ENCODE results near the gene MAGI1. TPM values are rescaled to one million over a fixed set of nuclear protein-coding genes. Genes with fewer than 3 reads are reported as not detected.

MAGI1 gene
- polyA plus RNA-seq, 2 donors, result 6.0 to 10.6 TPM

GRCh38 chr3:65807225-65807624 lies 231.5 kb downstream of the MAGI1 start:
- WGBS, 2 donors, result 72 to 83% methylated on average over 5 of the region's 5 CpGs
- H3K36me3 ChIP-seq (ENCODE audit: control insufficient read depth in 2 of 2, insufficient read depth in 2 of 2, low read length in 1 of 2), result no peaks in the 10 kb centered on the region
- no peak overlapping the region for H3K4me3 ChIP-seq (ENCODE audit: low read depth in 1 of 2, low read length in 2 of 2)
- H3K27ac ChIP-seq (ENCODE audit: low read depth in 2 of 2, low read length in 1 of 2), result no peak overlapping the region
- no peaks in the 10 kb centered on the region for H3K9me3 ChIP-seq (ENCODE audit: control insufficient read depth in 2 of 2, insufficient read depth in 1 of 2, low read depth in 1 of 2, low read length in 1 of 2)
- H3K27me3 ChIP-seq (ENCODE audit: control insufficient read depth in 1 of 2, insufficient read depth in 2 of 2, low read length in 2 of 2), result no peaks in the 10 kb centered on the region
- no peaks in the 10 kb centered on the region for H3K4me1 ChIP-seq (ENCODE audit: control insufficient read depth in 2 of 2, insufficient read depth in 2 of 2, low read length in 1 of 2)

GRCh38 chr3:65806600-65806999 lies 232.1 kb downstream of the MAGI1 start:
- Histone ChIP-seq H3K36me3 (ENCODE audit: control insufficient read depth in 2 of 2, insufficient read depth in 2 of 2, low read length in 1 of 2) (no peaks in the 10 kb centered on the region), H3K27me3 (ENCODE audit: control insufficient read depth in 1 of 2, insufficient read depth in 2 of 2, low read length in 2 of 2) (no peaks in the 10 kb centered on the region), H3K27ac (ENCODE audit: low read depth in 2 of 2, low read length in 1 of 2) (no peak overlapping the region), H3K4me1 (ENCODE audit: control insufficient read depth in 2 of 2, insufficient read depth in 2 of 2, low read length in 1 of 2) (no peaks in the 10 kb centered on the region), H3K9me3 (ENCODE audit: control insufficient read depth in 2 of 2, insufficient read depth in 1 of 2, low read depth in 1 of 2, low read length in 1 of 2) (no peaks in the 10 kb centered on the region), H3K4me3 (ENCODE audit: low read depth in 1 of 2, low read length in 2 of 2) (no peak overlapping the region)
- 73 to 79% methylated on average over 1 of the region's 1 CpG for WGBS, 2 donors

DNA sequence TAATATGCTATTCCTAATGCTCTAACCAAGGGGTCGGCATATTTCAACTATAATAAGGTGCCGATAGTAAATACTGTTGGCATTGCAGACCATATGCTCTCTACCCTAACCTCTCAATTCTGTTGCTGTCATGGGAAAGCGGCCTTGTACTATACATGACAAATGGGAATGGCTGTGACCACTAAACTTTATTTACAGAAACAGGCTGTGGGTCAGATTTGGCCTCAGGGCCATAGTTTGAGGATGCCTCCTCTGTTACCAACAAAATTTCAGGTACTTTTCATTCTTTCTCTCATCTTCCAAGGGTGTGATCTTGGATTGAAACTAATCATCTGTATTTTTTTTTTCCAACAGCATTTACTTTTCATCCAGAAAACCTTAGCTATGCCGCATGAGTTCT lies 242.0 kb downstream of the MAGI1 start:
- Histone ChIP-seq H3K9me3 (ENCODE audit: control insufficient read depth in 2 of 2, insufficient read depth in 1 of 2, low read depth in 1 of 2, low read length in 1 of 2) (no peaks in the 10 kb centered on the region), H3K27me3 (ENCODE audit: control insufficient read depth in 1 of 2, insufficient read depth in 2 of 2, low read length in 2 of 2) (no peaks in the 10 kb centered on the region), H3K4me3 (ENCODE audit: low read depth in 1 of 2, low read length in 2 of 2) (no peak overlapping the region), H3K4me1 (ENCODE audit: control insufficient read depth in 2 of 2, insufficient read depth in 2 of 2, low read length in 1 of 2) (no peaks in the 10 kb centered on the region), H3K27ac (ENCODE audit: low read depth in 2 of 2, low read length in 1 of 2) (no peak overlapping the region), H3K36me3 (ENCODE audit: control insufficient read depth in 2 of 2, insufficient read depth in 2 of 2, low read length in 1 of 2) (no peaks in the 10 kb centered on the region)
- 93 to 96% methylated on average over 4 of the region's 4 CpGs for WGBS, 2 donors

DNA sequence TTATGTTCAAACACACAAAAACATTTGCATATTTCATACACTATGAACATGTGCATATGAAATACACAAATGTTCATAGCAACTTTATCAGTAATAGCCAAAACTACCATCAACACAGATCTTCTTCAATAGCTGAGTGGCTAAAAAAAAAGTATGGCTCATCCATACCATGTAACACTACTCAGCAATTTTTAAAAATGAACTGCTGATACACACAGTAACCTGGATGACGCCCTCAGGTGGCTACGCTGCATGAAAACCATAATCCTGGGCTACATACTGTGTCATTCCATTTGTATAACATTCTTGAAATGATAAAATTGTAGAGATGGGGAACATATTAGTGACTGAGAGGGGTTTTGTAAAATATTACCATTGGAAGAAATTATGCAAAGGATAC lies 243.6 kb downstream of the MAGI1 start:
- no peaks in the 10 kb centered on the region for H3K9me3 ChIP-seq (ENCODE audit: control insufficient read depth in 2 of 2, insufficient read depth in 1 of 2, low read depth in 1 of 2, low read length in 1 of 2)
- H3K27me3 ChIP-seq (ENCODE audit: control insufficient read depth in 1 of 2, insufficient read depth in 2 of 2, low read length in 2 of 2), result no peaks in the 10 kb centered on the region
- no peaks in the 10 kb centered on the region for H3K4me1 ChIP-seq (ENCODE audit: control insufficient read depth in 2 of 2, insufficient read depth in 2 of 2, low read length in 1 of 2)
- H3K27ac ChIP-seq (ENCODE audit: low read depth in 2 of 2, low read length in 1 of 2), result no peak overlapping the region
- H3K36me3 ChIP-seq (ENCODE audit: control insufficient read depth in 2 of 2, insufficient read depth in 2 of 2, low read length in 1 of 2), result no peaks in the 10 kb centered on the region
- H3K4me3 ChIP-seq (ENCODE audit: low read depth in 1 of 2, low read length in 2 of 2), result no peak overlapping the region
- WGBS, 2 donors, result 89 to 90% methylated on average over 2 of the region's 2 CpGs

- no peak overlapping the region for H3K27ac ChIP-seq (ENCODE audit: low read depth in 2 of 2, low read length in 1 of 2)
- H3K36me3 ChIP-seq (ENCODE audit: control insufficient read depth in 2 of 2, insufficient read depth in 2 of 2, low read length in 1 of 2), result no peaks in the 10 kb centered on the region
- WGBS, 2 donors, result 50 to 56% methylated on average over 8 of the region's 8 CpGs
- H3K27me3 ChIP-seq (ENCODE audit: control insufficient read depth in 1 of 2, insufficient read depth in 2 of 2, low read length in 2 of 2), result no peaks in the 10 kb centered on the region
- H3K9me3 ChIP-seq (ENCODE audit: control insufficient read depth in 2 of 2, insufficient read depth in 1 of 2, low read depth in 1 of 2, low read length in 1 of 2), result no peaks in the 10 kb centered on the region
- H3K4me3 ChIP-seq (ENCODE audit: low read depth in 1 of 2, low read length in 2 of 2), result no peak overlapping the region
- no peaks in the 10 kb centered on the region for H3K4me1 ChIP-seq (ENCODE audit: control insufficient read depth in 2 of 2, insufficient read depth in 2 of 2, low read length in 1 of 2)
Measured at GRCh38 chr3:65793495-65794200, 245.1 kb downstream of the MAGI1 start.

DNA sequence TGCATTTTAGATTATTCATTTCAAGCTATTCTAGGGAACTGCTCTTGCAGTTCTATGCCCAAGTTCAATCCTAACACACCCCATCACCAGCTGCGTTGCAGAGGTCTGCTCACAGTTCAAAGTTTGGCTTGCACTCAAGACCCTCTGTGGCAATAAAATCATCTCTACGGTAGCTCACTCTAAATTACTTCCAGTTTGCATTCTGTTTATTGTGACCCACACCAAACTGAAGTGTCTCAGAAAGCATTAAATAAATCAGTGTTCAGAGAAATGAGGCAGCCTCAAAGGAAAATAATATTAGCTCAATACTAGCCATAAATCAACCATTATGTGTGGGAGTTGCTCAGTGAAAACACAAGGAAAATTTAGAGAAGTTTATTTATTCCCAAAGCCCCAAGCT lies 250.3 kb downstream of the MAGI1 start:
- WGBS, 2 donors, result 60 to 77% methylated on average over 2 of the region's 2 CpGs
- Histone ChIP-seq H3K9me3 (ENCODE audit: control insufficient read depth in 2 of 2, insufficient read depth in 1 of 2, low read depth in 1 of 2, low read length in 1 of 2) (no peaks in the 10 kb centered on the region), H3K4me3 (ENCODE audit: low read depth in 1 of 2, low read length in 2 of 2) (no peak overlapping the region), H3K4me1 (ENCODE audit: control insufficient read depth in 2 of 2, insufficient read depth in 2 of 2, low read length in 1 of 2) (peaks cover 0 to 2% of the 10 kb centered on the region in 2 donors), H3K36me3 (ENCODE audit: control insufficient read depth in 2 of 2, insufficient read depth in 2 of 2, low read length in 1 of 2) (no peaks in the 10 kb centered on the region), H3K27ac (ENCODE audit: low read depth in 2 of 2, low read length in 1 of 2) (no peak overlapping the region), H3K27me3 (ENCODE audit: control insufficient read depth in 1 of 2, insufficient read depth in 2 of 2, low read length in 2 of 2) (no peaks in the 10 kb centered on the region)

- Histone ChIP-seq H3K9me3 (ENCODE audit: control insufficient read depth in 2 of 2, insufficient read depth in 1 of 2, low read depth in 1 of 2, low read length in 1 of 2) (no peaks in the 10 kb centered on the region), H3K36me3 (ENCODE audit: control insufficient read depth in 2 of 2, insufficient read depth in 2 of 2, low read length in 1 of 2) (no peaks in the 10 kb centered on the region), H3K27ac (ENCODE audit: low read depth in 2 of 2, low read length in 1 of 2) (no peak overlapping the region), H3K4me3 (ENCODE audit: low read depth in 1 of 2, low read length in 2 of 2) (no peak overlapping the region), H3K27me3 (ENCODE audit: control insufficient read depth in 1 of 2, insufficient read depth in 2 of 2, low read length in 2 of 2) (no peaks in the 10 kb centered on the region), H3K4me1 (ENCODE audit: control insufficient read depth in 2 of 2, insufficient read depth in 2 of 2, low read length in 1 of 2) (peaks cover 0 to 2% of the 10 kb centered on the region in 2 donors)
- WGBS, 2 donors, result 80 to 92% methylated on average over 2 of the region's 2 CpGs
Measured at GRCh38 chr3:65787827-65788226, 250.9 kb downstream of the MAGI1 start.

GRCh38 chr3:65787340-65787739 lies 251.4 kb downstream of the MAGI1 start:
- Histone ChIP-seq H3K9me3 (ENCODE audit: control insufficient read depth in 2 of 2, insufficient read depth in 1 of 2, low read depth in 1 of 2, low read length in 1 of 2) (no peaks in the 10 kb centered on the region), H3K27ac (ENCODE audit: low read depth in 2 of 2, low read length in 1 of 2) (no peak overlapping the region), H3K27me3 (ENCODE audit: control insufficient read depth in 1 of 2, insufficient read depth in 2 of 2, low read length in 2 of 2) (no peaks in the 10 kb centered on the region), H3K4me1 (ENCODE audit: control insufficient read depth in 2 of 2, insufficient read depth in 2 of 2, low read length in 1 of 2) (peaks cover 0 to 2% of the 10 kb centered on the region in 2 donors), H3K4me3 (ENCODE audit: low read depth in 1 of 2, low read length in 2 of 2) (no peak overlapping the region), H3K36me3 (ENCODE audit: control insufficient read depth in 2 of 2, insufficient read depth in 2 of 2, low read length in 1 of 2) (no peaks in the 10 kb centered on the region)
- 46 to 55% methylated on average over 5 of the region's 5 CpGs for WGBS, 2 donors

DNA sequence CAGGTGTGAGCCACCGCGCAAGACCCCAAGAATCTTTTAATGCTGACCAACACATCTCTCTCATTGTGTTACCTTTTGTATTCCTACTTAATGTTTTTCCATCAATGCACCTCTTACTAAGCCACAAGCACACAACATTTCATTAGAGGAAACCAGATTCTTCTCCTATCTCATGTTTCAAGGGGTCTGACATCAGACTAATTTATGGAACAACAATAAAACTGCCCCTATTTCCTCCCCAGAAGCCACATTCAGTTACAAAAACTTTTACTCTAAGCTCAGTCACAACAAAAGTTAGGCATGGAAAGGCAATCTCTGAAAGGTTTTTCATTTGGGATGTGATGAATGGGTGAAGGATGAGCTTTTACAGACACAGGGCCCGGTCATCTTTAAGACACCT lies 251.8 kb downstream of the MAGI1 start:
- Histone ChIP-seq H3K27me3 (ENCODE audit: control insufficient read depth in 1 of 2, insufficient read depth in 2 of 2, low read length in 2 of 2) (no peaks in the 10 kb centered on the region), H3K9me3 (ENCODE audit: control insufficient read depth in 2 of 2, insufficient read depth in 1 of 2, low read depth in 1 of 2, low read length in 1 of 2) (no peaks in the 10 kb centered on the region), H3K27ac (ENCODE audit: low read depth in 2 of 2, low read length in 1 of 2) (no peak overlapping the region), H3K36me3 (ENCODE audit: control insufficient read depth in 2 of 2, insufficient read depth in 2 of 2, low read length in 1 of 2) (no peaks in the 10 kb centered on the region), H3K4me1 (ENCODE audit: control insufficient read depth in 2 of 2, insufficient read depth in 2 of 2, low read length in 1 of 2) (peaks cover 0 to 2% of the 10 kb centered on the region in 2 donors), H3K4me3 (ENCODE audit: low read depth in 1 of 2, low read length in 2 of 2) (no peak overlapping the region)
- WGBS, 2 donors, result 87 to 96% methylated on average over 3 of the region's 3 CpGs

- WGBS, 2 donors, result 29 to 31% methylated on average over 6 of the region's 6 CpGs
- Histone ChIP-seq H3K9me3 (ENCODE audit: control insufficient read depth in 2 of 2, insufficient read depth in 1 of 2, low read depth in 1 of 2, low read length in 1 of 2) (no peaks in the 10 kb centered on the region), H3K36me3 (ENCODE audit: control insufficient read depth in 2 of 2, insufficient read depth in 2 of 2, low read length in 1 of 2) (no peaks in the 10 kb centered on the region), H3K27ac (ENCODE audit: low read depth in 2 of 2, low read length in 1 of 2) (no peak overlapping the region), H3K27me3 (ENCODE audit: control insufficient read depth in 1 of 2, insufficient read depth in 2 of 2, low read length in 2 of 2) (no peaks in the 10 kb centered on the region), H3K4me1 (ENCODE audit: control insufficient read depth in 2 of 2, insufficient read depth in 2 of 2, low read length in 1 of 2) (peaks cover 0 to 2% of the 10 kb centered on the region in 2 donors), H3K4me3 (ENCODE audit: low read depth in 1 of 2, low read length in 2 of 2) (no peak overlapping the region)
Measured at GRCh38 chr3:65785065-65785645, 253.6 kb downstream of the MAGI1 start.
